Memory B cell (primary cell): ENCODE measurements around the gene C1orf159.
"Not testable (repeated sequence)": the region's sequence is repeated elsewhere in the genome, so short reads cannot be mapped to it uniquely, and the experiment has no call there.

Experiments used
- ATAC-seq: fragments of 150-1000 bp; cut with Tn5 transposase; 2 replicates; pipeline ENCODE4 v1.10.0; 2021; ENCODE audit warnings: low read depth, mild to moderate bottlenecking, moderate library complexity
- DNase-seq, 2 donors: peaks; one replicate each; pipeline ENCODE4 v3.0.0; 2022; ENCODE audit warnings: low spot score in 2 of 2
- H3K27ac Mint-ChIP-seq: one replicate; pipeline ENCODE4 v1.8.0; 2022; ENCODE audit warnings: mild to moderate bottlenecking, moderate library complexity, mixed read lengths
- H3K27me3 Mint-ChIP-seq: one replicate; pipeline ENCODE4 v1.8.0; 2022; ENCODE audit warnings: mixed read lengths
- H3K36me3 Mint-ChIP-seq: one replicate; pipeline ENCODE4 v1.8.0; 2022; ENCODE audit warnings: mild to moderate bottlenecking, mixed read lengths
- H3K4me1 Mint-ChIP-seq: one replicate; pipeline ENCODE4 v1.8.0; 2022; ENCODE audit warnings: mixed read lengths
- H3K4me3 Mint-ChIP-seq: one replicate; pipeline ENCODE4 v1.8.0; 2022; ENCODE audit warnings: mild to moderate bottlenecking, moderate library complexity, mixed read lengths
- H3K9me3 Mint-ChIP-seq: one replicate; pipeline ENCODE4 v1.8.0; 2022; ENCODE audit warnings: mixed read lengths

The C1orf159 gene

GRCh38 chr1:1072849-1073742 lies 42.8 kb downstream of the C1orf159 start:
- Mint-ChIP-seq H3K27me3 (peaks cover 4% of the 10 kb centered on the region), H3K9me3 (no peaks in the 10 kb centered on the region), H3K36me3 (peaks cover 2% of the 10 kb centered on the region), H3K4me1 (peaks cover 11% of the 10 kb centered on the region), H3K4me3 (no peak overlapping the region), H3K27ac (no peak overlapping the region)
- no peak for DNase-seq
- no peak for ATAC-seq

GRCh38 chr1:1072299-1072848 lies 43.5 kb downstream of the C1orf159 start:
- Mint-ChIP-seq H3K27ac (no peak overlapping the region), H3K9me3 (no peaks in the 10 kb centered on the region), H3K4me1 (peaks cover 11% of the 10 kb centered on the region), H3K27me3 (peaks cover 4% of the 10 kb centered on the region), H3K36me3 (peaks cover 2% of the 10 kb centered on the region), H3K4me3 (no peak overlapping the region)
- ATAC-seq (no peak), DNase-seq (no peak)

GRCh38 chr1:1071486-1072298 lies 44.2 kb downstream of the C1orf159 start:
- Mint-ChIP-seq H3K27ac (peak overlapping the region; percentile 98), H3K36me3 (peaks cover 2% of the 10 kb centered on the region), H3K9me3 (no peaks in the 10 kb centered on the region), H3K4me3 (no peak overlapping the region), H3K27me3 (peaks cover 4% of the 10 kb centered on the region), H3K4me1 (peaks cover 11% of the 10 kb centered on the region)
- ATAC-seq (no peak), DNase-seq (no peak)

- peak overlapping the region; percentile 98 for H3K27ac Mint-ChIP-seq
Observed at GRCh38 chr1:1069711-1070676, 45.9 kb downstream of the C1orf159 start.

GRCh38 chr1:1069056-1069710 lies 46.7 kb downstream of the C1orf159 start:
- peak overlapping the region; percentile 98 for H3K27ac Mint-ChIP-seq

More at GRCh38 chr1:1069711-1070676, 45.9 kb downstream of the C1orf159 start:
- H3K4me3 Mint-ChIP-seq: peak overlapping the region; percentile 89
- H3K4me1 Mint-ChIP-seq: peaks cover 11% of the 10 kb centered on the region
- peak; percentile 67 to 70 for DNase-seq
- peaks cover 2% of the 10 kb centered on the region for H3K36me3 Mint-ChIP-seq
- peak; percentile 58 for ATAC-seq
- H3K27me3 Mint-ChIP-seq: peaks cover 4% of the 10 kb centered on the region
- H3K9me3 Mint-ChIP-seq: no peaks in the 10 kb centered on the region

GRCh38 chr1:1068517-1069055 lies 47.3 kb downstream of the C1orf159 start:
- H3K27me3 Mint-ChIP-seq: no peaks in the 10 kb centered on the region

More at GRCh38 chr1:1069056-1069710, 46.7 kb downstream of the C1orf159 start:
- no peaks in the 10 kb centered on the region for H3K9me3 Mint-ChIP-seq
- H3K4me1 Mint-ChIP-seq: peaks cover 12% of the 10 kb centered on the region
- H3K4me3 Mint-ChIP-seq: peak overlapping the region; percentile 87
- H3K27me3 Mint-ChIP-seq: no peaks in the 10 kb centered on the region
- ATAC-seq (peak; percentile 44), DNase-seq (peak; percentile 98 to 99)
- H3K36me3 Mint-ChIP-seq: peaks cover 2% of the 10 kb centered on the region

GRCh38 chr1:1067860-1068516 lies 47.9 kb downstream of the C1orf159 start:
- H3K9me3 Mint-ChIP-seq: no peaks in the 10 kb centered on the region
- H3K27me3 Mint-ChIP-seq: no peaks in the 10 kb centered on the region

More at GRCh38 chr1:1068517-1069055, 47.3 kb downstream of the C1orf159 start:
- Mint-ChIP-seq H3K27ac (peak overlapping the region; percentile 98), H3K36me3 (peaks cover 2% of the 10 kb centered on the region), H3K9me3 (no peaks in the 10 kb centered on the region), H3K4me3 (peak overlapping the region; percentile 82), H3K4me1 (peaks cover 14% of the 10 kb centered on the region)
- ATAC-seq (peak; percentile 65), DNase-seq (peak; percentile 82 to 88)

GRCh38 chr1:1067284-1067859 lies 48.5 kb downstream of the C1orf159 start:
- ATAC-seq (no peak), DNase-seq (no peak)
- peaks cover 14% of the 10 kb centered on the region for H3K4me1 Mint-ChIP-seq
- H3K27me3 Mint-ChIP-seq: peaks cover 1% of the 10 kb centered on the region
- H3K4me3 Mint-ChIP-seq: no peak overlapping the region
- H3K27ac Mint-ChIP-seq: no peak overlapping the region
- H3K36me3 Mint-ChIP-seq: peaks cover 2% of the 10 kb centered on the region
- no peaks in the 10 kb centered on the region for H3K9me3 Mint-ChIP-seq

More at GRCh38 chr1:1067860-1068516, 47.9 kb downstream of the C1orf159 start:
- DNase-seq (no peak), ATAC-seq (no peak)
- Mint-ChIP-seq H3K4me3 (peak overlapping the region; percentile 82), H3K36me3 (peaks cover 2% of the 10 kb centered on the region), H3K27ac (peak overlapping the region; percentile 98), H3K4me1 (peaks cover 14% of the 10 kb centered on the region)

GRCh38 chr1:1066403-1067283 lies 49.2 kb downstream of the C1orf159 start:
- ATAC-seq: no peak
- H3K36me3 Mint-ChIP-seq: peaks cover 2% of the 10 kb centered on the region
- peaks cover 1% of the 10 kb centered on the region for H3K27me3 Mint-ChIP-seq

GRCh38 chr1:1065940-1066304 lies 50.0 kb downstream of the C1orf159 start:
- H3K36me3 Mint-ChIP-seq, ATAC-seq, H3K4me3 Mint-ChIP-seq, H3K27ac Mint-ChIP-seq, DNase-seq, H3K27me3 Mint-ChIP-seq, H3K9me3 Mint-ChIP-seq: not testable (repeated sequence)
- peaks cover 14% of the 10 kb centered on the region for H3K4me1 Mint-ChIP-seq

More at GRCh38 chr1:1066403-1067283, 49.2 kb downstream of the C1orf159 start:
- Mint-ChIP-seq H3K4me1 (peaks cover 14% of the 10 kb centered on the region), H3K9me3 (no peaks in the 10 kb centered on the region), H3K27ac (no peak overlapping the region), H3K4me3 (no peak overlapping the region)
- DNase-seq: no peak

GRCh38 chr1:1065265-1065939 lies 50.5 kb downstream of the C1orf159 start:
- H3K27ac Mint-ChIP-seq: no peak overlapping the region
- peaks cover 14% of the 10 kb centered on the region for H3K4me1 Mint-ChIP-seq
- peaks cover 3% of the 10 kb centered on the region for H3K27me3 Mint-ChIP-seq
- ATAC-seq: no peak
- H3K9me3 Mint-ChIP-seq: no peaks in the 10 kb centered on the region
- H3K4me3 Mint-ChIP-seq: no peak overlapping the region
- DNase-seq: no peak
- peaks cover 2% of the 10 kb centered on the region for H3K36me3 Mint-ChIP-seq
